ENCODE results near the gene SUMO1. TPM values are rescaled to one million over a fixed set of nuclear protein-coding genes. Genes with fewer than 3 reads are reported as not detected.

The SUMO1 gene
- polyA plus RNA-seq, 4 donors: 93.6 to 156 (median 114) TPM

Other genes starting within 250 kb of the SUMO1 start
- 10 to 100 TPM in 2 of 4 donors, 1 to 10 TPM in 2; 1.6 to 27.9 (median 6.3) TPM for gene FZD7, start 204.7 kb downstream of the SUMO1 start, polyA plus RNA-seq
- under 1 TPM in 2 of 4 donors, not detected in 2; 0.06 to 0.07 TPM for gene KIAA2012, start 165.3 kb downstream of the SUMO1 start, polyA plus RNA-seq
- 10 to 100 TPM; 32.4 to 81.7 (median 56.5) TPM for gene NOP58, start 27.2 kb upstream of the SUMO1 start, polyA plus RNA-seq
- 10 to 100 TPM in 2 of 4 donors, 1 to 10 TPM in 2; 2.2 to 22.8 (median 6.5) TPM for gene BMPR2, start 137.7 kb upstream of the SUMO1 start, polyA plus RNA-seq

All from small intestine (tissue), 4 donors.